Mucosa of gallbladder (tissue), 1 donor: Measurements from ENCODE around the gene HRH3. TPM values are rescaled to one million over a fixed set of nuclear protein-coding genes. Genes with fewer than 3 reads are reported as not detected.

Experiments used
- DNase-seq: peaks from one replicate; pipeline ENCODE4 v3.0.0-alpha.2; 2020; ENCODE audit warnings: low spot score
- total RNA-seq: library from RNA; stranded (reverse); gene quantifications from one replicate; pipeline ENCODE4 v1.2.1, GENCODE V29; 2021
- donor health status: DM: no; HTN: no; CAD: no.

The HRH3 gene
- not detected for total RNA-seq

DNA sequence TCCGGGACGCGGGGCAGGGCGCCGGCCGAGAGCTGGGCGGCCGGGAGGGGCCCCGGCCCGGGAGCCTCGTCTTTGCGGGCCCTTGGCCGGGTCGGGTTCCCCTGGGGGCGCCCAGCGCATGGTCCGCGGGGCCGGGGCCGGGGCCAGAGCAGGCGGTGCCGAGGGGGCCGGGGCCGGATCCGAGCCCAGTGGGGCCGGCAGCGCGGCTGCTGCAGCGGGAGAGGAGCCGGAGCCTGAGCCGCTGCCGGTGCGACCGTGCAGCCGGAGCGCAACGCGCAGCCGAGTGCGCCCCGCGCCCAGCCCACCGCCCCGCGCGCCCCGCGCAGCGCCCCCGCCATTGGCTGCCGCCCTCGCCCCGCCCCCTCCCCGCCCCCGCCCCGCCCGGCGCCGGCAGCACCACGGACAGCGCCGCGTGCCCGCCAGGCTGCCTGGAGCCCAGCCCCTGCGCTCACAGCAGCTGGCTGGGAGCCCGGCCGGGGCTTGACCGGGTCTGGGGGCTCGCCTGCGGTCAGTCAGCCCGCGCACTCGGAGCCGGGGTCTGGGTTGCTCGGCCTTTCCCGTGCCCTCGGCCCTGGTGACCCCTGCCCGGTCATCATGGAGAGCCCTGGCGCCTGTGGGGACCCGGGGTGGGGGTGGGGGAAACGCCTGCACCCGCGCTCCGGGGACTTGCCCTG lies at the start of gene HRH3:
TSS of gene HRH3 (minus strand) at position 287 of the 674 bp plus-strand sequence. CDS start 308 bp downstream, outside the sequence.
- DNase-seq: no peak

DNA sequence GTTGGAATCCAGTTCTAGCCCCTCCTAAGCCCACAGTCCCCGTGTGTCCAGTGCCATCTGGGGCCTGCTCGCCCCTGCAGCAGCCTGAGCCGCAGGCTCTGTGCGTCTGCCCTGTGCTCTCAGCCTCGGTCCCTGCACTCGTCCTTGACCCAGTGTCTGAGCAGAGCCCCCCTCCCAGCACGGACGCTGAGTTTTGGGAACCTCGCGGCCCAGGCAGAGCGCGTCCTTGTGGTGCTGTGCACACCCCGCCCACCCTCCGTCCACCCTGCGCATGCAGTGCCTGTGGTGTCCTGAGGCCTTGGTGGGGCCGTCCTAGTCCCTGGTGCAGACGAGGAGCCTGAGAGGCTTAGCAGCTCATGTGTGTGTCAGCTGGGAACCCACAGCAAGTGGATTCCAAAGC lies 49.8 kb upstream of the HRH3 start:
- no peak for DNase-seq

DNA sequence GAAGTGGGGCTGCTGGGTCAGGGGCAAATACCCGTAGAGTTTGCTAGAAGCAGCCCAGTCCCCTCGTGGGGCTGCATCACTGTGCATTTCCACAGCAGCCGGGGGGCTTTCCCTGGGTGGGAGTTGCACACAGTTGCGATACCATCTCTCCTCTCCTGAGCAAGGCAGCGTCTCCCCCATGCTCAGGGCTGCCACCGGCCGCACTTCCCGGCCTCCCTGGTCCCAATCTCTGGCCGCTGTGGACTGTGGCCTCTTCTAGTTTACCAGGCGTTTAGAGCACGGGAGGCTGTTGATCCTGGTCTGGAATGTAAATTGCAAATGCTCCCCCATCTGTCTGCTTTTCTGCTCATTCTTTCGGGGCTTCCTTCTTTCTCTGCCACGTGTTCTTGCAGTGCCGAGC lies 49.3 kb upstream of the HRH3 start:
- DNase-seq: no peak

DNA sequence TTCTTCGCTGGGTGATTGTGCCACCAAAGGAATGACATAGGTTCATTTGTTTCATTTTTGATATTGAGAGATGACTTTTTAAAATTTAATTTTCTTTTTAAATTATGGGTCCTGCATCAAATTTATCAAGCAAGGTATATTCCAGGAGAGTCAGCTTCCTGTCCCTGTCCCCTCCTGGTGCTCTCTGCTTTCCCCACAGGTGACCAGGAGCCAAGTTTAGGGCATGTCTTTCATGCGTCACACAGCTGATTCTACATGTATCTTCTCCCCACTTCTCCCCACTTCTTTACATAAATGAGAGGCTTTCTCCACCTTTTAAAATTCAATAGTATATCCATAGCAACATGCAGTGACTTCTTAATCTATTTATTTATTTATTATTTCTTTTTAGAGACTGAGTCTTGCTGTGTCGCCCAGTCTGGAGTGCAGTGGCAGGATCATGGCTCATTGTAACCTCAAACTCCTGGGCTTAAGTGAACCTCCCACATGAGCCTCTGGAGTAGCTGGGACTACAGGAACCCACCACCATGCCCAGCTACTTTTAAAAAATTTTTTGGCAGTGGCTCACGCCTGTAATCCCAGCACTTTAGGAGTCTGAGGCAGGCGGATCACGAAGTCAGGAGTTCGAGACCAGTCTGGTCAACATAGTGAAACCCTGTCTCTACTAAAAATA lies 48.3 kb upstream of the HRH3 start:
- DNase-seq: no peak

DNA sequence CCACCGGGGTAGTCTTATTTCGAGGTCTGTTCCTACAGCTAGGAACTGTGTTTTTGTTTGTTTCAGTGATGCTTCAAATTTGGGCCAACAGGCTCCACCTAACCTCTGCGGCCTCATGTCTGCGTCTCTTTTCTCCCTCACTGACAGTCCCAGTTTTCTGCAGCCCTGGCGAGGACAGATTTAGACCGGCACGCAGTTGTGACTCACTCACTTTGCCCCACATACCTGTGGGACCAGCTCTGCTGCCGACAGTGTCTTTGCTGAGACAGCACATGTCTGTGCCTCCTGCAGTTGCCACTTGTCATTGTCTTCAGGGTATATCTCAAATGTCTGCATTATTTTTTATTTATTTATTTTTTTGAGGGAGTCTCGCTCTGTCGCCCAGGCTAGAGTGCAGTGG lies 47.5 kb upstream of the HRH3 start:
- no peak for DNase-seq

DNA sequence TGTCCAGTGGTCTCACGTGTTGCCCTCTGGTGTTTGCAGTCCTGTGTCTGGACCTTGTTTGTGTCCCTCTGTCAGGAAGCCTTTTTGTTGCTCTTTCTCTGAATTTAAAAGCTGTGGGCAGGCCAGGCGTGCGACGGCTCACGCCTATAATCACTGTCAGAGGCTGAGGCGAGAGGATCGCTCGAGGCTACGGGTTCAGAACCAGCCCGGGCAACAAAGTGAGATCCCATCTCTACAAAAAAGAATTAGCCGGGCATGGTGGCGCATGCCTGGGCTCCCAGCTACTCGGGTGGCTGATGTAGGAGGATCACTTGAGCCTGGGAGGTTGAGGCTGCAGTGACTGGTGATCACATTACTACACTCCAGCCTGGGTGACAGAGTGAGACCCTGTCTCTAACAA lies 46.8 kb upstream of the HRH3 start:
- DNase-seq: no peak

DNA sequence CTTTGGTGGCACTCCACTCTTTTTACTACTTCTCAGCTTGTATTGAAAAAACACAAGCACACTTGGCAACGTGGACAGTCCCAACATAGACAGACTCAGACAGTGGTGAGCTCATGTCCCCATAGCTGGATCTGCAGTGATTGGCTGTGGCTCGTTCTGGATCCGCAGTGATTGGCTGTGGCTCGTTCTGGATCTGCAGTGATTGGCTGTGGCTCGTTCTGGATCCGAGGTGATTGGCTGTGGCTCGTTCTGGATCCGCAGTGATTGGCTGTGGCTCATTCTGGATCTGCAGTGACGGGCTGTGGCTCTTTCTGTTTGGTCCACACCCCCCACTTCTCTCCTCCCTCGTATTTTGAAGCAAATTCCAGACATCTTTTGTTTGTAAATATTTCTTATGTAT lies 46.3 kb upstream of the HRH3 start:
- DNase-seq: no peak

DNA sequence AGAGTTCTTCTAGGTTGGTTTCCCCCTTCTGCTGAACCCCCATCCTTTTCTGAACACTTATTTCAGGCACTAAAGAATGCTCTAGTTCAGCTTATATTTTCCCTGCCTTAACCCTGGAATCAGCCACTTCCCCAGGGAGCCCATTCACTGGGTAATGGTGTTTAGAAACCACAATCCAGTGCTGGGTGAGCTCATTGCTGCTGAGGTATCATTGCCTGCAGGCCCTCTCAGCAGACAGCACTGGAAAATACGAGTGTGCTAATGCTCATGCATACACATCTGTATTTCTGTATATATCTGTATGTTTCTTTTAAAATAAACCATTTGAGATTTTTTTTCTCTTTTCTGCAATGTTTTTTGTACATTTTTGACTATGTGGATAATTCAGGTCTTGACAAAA lies 45.3 kb upstream of the HRH3 start:
- DNase-seq: no peak

DNA sequence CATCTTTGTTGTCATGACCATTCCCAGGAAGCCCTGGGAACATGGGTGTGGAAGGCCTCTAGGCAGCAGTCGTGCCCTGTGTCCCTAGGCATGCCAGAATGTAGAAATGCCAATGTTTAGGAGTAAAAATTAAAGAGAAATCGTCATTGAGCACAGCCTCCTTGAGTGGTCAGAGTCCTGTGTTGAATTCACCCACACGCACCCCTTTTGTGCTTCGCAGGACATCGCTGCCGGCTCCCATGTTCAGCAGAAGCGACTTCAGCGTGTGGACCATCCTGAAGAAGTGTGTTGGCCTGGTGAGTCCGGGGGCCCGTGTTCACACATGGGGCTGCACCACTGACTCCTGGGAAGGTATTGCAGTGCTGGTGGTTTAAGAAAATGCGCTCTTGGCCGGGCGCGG lies 43.3 kb upstream of the HRH3 start:
- no peak for DNase-seq

DNA sequence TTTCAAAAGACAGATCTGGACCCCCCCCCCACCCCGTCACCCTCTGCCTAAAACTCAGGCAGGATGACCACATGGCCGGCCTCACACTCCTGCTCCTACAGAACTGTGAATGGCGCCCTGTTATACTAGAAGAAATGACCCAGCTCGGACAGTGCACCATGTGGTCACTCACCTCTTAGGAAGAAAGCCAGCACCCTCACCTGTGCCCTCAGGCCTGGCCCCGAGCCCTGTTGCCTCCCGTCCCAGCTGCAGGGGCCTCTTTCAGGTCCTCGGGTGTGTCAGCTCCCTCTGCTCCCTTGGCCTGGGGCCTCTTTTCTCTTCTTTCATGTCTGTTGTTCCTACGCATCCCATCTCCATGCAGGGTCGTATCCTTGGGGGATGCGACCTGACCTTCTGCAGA lies 42.0 kb upstream of the HRH3 start:
- DNase-seq: no peak

DNA sequence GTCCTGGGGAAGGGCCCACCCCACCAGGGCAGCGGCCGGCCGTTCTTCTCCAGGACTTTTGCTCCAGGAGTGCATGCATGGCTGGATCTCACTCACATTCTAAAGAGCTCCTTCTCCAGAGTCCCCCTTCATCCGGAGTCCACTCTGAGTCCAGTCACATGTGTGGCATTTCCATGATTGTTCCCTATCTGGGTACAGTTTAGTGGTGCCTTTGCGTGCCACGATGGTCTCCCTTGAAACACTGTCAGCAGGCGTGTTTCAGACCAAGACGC lies 39.2 kb upstream of the HRH3 start:
- no peak for DNase-seq

DNA sequence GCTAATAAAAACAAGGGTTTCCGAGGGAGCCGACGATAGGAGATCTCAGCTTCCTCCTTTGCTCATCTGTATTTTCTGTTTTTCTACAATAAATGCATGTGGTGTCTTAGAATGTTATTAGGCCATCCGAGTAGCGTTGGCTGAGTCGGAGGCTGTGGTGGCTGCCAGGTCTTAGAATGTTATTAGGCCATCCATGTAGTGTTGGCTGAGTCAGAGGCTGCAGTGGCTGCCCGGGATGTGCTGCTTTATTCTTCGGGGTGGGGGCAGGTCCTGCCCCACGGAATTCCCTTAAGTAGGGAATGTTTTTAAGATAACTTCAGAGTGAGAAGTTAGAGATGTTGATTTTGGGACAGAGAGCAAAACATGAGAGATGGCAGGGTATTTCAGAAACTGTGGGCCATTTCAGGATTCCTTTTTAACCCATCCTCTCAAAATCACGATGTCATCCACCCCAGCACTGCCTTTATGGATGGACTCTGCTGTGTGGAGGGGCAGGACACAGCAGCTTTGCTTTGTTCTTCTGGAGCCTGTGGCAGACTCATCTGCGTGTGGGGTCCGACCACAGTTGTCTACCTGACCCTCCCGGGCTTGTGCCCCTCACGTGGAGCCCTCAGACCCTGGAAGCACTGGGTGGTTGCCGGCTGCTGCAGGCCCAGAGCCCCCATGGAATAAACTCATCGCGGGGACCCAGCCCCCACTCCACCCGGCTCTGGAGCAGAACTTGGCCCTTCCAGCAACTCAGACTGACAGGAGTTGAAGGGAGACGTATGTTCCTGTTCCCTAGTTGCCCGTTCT lies 38.6 kb upstream of the HRH3 start:
- DNase-seq: no peak

DNA sequence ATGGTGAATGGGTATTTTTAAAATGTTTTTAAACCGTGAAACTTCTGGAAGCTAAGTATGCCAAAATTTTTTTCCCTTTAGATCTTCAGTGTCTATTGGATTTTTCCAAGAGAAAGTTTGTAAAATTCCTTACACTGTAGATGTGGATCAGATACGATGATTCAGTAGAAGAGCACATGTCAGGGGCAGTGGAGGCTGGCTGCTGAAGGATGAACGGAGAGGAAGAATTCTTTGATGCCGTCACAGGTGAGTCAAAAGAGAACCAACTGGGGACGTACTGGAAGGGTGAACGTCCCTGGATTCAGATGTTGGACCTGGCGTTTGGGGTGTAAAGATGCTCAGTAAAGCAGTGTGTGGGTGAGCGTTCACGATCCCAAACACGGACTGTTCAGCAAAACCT lies 35.9 kb upstream of the HRH3 start:
- DNase-seq: no peak

DNA sequence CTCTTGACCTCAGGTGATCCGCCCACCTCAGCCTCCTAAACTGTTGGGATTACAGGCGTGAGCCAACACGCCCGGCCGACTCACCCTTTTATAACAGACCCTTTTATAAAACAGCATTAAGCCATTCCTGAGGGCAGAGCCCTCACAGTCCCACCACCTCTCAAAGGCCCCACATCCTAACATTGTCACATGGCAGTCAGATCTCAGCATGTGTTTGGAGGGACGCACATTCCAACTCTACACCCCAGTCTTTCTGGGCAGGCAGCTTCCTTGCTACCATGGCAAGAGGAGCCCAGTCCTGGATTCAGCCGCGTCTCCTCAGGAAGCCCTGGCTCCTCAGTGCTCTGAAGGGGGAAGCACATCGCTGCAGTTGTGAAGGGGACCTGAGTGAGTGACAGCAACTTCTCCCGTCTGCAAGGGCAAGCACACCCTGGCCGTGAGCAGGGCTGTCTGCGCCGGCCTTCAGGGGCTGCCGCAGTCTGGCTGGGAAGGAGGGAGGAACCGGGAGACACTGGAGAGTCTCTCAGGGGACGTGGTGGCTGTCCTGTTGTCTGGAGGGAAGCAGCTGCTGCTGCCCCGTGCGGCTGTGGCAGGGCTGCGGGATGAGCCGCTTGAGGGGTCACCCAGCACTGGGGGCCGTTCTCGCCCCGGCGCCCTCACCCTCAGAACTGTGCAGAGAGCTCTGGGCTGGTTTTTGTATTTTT lies 34.1 kb upstream of the HRH3 start:
- no peak for DNase-seq

DNA sequence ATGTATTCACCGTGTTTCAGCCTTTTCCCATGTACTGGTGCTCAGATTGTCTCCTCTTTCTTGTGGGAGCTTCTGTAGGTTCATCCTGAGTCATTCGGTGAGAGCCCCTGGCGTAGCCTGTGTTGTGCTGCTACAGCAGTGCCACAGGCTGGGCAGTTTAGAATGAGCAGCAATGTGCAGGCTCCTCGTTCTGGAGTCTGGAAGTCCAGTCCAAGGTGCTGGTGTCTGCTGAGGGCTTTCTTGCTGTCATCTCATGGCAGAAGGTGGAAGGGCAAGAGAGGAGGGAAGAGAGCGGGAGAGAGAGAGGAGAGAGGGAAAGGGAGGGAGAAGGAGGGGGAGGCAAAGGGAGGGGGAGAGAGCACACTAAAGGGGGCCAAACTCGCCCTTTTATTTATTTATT lies 33.3 kb upstream of the HRH3 start:
- DNase-seq: no peak

DNA sequence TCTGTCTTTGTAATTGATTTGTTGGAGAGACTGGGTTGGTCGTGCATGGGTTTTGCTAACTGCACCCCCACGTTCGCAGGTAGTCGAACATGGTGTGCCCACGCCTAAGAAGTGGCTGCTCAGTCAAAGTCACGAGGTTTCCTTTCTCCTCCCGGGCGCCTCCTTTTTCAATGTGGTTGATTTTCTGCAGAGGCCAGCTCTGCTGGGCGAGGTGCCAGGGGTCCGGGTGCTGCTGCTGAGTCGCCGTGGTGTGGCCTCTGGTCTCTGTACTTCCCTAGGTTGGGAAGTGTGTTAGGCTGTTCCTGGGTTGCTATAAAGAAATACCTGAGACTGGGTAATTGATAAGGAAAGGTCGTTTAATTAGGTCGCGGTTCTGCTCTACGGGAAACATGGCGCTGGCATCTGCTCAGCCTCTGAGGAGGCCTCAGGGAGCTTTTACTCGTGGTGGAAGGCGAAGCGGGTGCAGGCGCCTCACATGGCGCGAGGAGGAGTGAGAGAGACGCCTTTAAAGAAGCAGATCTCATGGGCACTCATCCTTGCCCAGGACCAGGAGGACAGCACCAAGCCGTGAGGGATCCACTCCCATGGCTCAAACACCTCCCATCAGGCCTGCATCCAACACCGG lies 32.4 kb upstream of the HRH3 start:
- no peak for DNase-seq

DNA sequence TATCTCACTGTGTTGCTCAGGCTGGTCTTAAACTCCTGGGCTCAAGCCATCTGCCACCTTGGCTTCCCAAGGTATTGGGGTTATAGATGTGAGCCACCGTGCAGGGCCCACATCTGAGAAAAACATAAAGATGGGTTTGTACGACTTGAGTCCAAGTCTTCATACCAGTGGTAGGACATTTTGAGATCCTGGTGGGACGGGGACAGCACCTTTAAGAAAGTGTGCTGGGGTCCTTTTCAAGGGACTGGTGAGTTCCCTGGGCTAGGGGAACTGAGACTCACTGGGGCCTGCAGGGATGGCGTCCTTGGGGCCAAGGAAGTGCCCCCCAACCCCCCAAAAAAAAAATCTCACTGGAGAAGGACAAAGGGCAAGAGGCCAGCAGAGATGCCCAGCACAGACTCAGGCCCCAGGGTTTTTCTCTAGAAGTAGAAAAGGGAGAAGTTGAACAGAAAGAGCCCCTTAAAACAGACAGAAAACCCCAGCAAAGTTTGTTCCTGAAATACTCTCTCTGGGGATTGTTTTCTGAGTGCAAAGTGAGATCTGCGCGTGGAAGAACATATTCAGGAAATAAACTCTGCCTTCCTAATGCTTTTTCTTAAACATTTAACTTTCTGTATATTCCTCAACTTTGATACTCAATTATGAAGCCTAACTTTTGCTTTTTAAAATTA lies 28.9 kb upstream of the HRH3 start:
- DNase-seq: no peak

DNA sequence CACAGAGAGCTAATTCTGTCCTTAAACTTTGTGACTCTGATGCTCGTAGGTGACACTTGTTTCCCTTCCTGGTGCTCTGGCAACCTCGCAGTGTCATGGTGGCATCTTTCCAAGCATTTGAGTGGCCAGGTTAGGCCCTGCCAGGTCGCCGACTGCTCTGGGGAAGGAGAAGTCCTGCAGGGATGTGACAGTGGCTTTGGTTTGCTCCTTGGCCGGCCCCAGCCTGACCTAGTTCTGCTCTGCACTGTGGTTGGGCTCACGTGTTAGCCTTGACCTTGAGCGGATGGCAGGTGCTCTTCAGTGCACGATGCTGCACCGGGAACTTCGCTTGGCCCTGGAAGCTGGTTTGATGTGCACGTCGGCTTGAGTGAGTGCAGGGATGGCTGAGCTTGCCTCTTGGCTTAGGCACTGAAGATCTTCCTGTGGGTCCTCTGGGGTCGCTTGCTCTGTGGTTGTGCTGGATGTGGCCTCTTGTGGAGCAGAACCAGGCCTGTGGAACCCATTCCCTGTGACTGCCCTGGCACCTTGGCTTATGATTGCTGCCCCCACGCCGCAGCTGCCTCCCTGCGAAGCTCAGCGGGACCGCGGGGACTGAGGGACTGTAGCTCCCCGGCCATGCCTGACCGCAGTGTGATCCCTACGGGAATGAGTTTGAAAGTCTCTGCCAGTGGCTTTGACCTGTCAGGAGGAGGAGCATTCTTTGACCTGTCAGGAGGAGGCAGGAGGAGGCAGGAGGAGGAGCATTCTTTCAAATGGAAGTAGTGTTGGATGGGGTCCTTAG lies 27.0 kb upstream of the HRH3 start:
- DNase-seq: no peak

DNA sequence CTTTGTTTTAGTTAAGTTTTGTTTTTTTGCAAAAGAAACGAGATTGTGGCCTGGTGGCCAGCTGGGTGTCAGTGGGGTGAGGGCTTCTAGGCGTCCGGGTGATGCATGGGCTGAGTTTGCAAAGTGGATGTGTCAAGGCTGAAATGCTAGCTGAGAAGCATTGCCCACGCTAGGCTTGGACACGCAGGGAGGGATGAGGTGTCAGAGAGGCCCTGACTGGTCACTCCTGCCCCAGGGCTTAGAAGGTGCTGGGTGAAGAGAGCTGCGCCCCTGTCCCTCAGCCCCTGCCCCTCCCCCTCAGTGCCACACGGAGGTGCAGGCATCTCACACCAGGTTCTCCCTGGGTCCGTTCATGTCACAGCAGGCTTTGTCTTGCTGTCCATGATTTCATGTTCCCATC lies 26.4 kb upstream of the HRH3 start:
- no peak for DNase-seq

DNA sequence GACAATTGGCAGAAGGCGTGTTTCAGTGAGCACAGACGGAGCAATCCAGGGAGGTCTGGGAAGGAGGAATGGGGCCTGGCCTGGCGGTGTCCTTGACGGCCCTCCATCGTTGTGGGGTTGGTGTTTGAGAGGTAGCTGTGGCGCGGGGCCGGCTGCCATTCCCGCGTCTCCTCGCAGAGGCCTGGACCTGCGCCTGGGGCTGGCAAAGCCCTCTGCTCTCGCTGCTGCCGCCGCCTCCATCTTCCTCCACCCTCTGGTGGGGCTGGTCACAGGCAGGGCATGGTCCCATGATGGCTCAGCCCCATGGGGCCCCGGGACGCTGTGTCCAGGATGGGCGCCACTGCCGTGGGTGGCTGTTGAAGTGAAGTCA lies 25.8 kb upstream of the HRH3 start:
- no peak for DNase-seq

DNA sequence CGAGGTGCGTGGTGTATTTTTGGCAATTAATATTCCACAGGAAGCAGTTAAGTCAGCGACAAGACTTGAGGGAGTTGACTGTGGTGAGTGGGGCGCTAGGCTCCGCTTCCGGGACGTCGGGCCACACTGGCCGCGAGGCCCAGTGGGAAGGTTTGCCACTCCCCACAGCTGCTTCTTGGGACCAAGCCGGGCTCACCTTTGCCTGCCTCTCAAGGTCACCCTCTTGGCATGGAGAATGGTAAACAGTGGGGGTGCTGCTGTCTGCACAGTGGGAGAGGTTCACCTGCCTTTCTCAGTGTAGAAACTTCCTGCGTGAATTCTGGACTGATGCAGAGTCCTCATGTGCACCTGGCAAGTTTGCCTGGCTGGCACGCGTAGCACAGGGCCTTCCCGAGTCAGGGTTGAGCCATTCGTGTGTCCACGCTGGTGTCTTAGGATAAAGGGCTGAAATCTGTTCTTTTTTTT lies 24.6 kb upstream of the HRH3 start:
- peak; percentile 67 for DNase-seq
